Activated CD8-positive, alpha-beta memory T cell treated with anti-CD3 and anti-CD28 coated beads, Interleukin-2, amount 50 U/mL, for 1 hour (primary cell): ENCODE measurements around the gene MS4A10.

ENCODE experiments used
- DNase-seq: peaks from one replicate; pipeline ENCODE4 v3.0.0-alpha.2; 2020; ENCODE audit errors: extremely low read depth

The MS4A10 gene

DNA sequence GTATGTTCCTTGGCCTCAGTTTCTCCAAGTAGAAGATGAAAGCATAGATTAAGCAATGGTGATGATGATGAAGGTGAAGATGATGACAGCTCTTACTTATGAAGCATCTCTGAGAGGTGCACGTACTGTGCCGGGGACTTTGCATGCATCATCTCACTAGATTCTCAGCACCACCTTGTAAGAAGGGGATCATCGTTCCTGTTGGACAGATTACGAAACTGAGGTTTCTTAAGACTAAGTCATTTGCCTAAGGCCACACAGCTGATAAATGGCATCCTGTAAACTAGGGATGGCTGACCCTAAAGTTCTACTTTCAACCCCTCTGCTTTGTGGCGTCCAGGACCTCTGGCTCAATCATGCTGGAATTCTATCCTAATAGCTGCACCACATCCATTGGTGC is 19.8 kb upstream of the MS4A10 start:
- no peak for DNase-seq

- DNase-seq, result no peak
Measured at GRCh38 chr11:60766547-60766946, 18.6 kb upstream of the MS4A10 start.

DNA sequence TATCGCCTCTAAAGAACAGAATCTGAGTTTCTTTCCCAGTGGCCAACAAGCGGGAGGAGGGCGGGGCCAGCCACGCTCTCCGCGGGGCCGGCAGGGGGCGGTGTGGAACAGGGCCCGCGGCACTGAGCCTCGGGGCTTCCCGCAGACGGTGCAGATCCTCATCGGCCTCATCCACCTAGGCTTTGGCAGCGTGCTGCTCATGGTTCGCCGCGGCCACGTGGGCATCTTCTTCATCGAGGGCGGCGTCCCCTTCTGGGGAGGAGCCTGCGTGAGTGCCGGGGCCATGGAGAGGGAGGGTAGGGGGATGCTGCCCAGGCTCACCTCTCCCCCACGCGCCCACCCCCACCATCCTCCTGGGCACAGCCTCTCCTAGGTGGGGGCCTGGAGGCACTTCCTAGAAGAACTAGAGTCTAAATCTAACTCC is 17.7 kb upstream of the MS4A10 start:
- DNase-seq, result no peak

GRCh38 chr11:60768202-60768601 is 16.9 kb upstream of the MS4A10 start:
- DNase-seq, result no peak

- DNase-seq, result no peak
Measured at GRCh38 chr11:60769273-60769672, 15.9 kb upstream of the MS4A10 start.

- DNase-seq, result no peak
Measured at GRCh38 chr11:60769811-60770210, 15.3 kb upstream of the MS4A10 start.

GRCh38 chr11:60771146-60771545 is 14.0 kb upstream of the MS4A10 start:
- no peak for DNase-seq

GRCh38 chr11:60771879-60772525 is 13.1 kb upstream of the MS4A10 start:
- no peak for DNase-seq

DNA sequence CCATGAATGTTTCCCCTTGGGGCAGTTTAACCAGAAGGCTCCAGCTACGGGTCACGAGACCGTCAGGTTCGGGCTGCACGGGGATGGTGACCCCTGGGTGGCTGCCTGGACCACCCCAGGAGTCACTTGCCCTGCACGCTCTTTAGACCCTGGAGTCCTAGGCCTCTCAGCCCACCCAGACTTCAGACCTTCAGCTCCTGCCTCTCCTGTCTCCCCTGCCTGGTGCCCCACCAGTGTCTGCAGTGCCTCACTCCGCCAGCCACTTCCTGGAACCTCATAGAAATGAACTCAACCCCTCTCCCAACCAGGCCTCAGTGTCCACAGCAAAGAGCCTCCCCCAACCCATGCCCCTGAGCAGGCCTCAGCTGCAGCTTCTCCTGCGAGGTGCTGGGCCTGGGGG is 12.5 kb upstream of the MS4A10 start:
- no peak for DNase-seq

DNA sequence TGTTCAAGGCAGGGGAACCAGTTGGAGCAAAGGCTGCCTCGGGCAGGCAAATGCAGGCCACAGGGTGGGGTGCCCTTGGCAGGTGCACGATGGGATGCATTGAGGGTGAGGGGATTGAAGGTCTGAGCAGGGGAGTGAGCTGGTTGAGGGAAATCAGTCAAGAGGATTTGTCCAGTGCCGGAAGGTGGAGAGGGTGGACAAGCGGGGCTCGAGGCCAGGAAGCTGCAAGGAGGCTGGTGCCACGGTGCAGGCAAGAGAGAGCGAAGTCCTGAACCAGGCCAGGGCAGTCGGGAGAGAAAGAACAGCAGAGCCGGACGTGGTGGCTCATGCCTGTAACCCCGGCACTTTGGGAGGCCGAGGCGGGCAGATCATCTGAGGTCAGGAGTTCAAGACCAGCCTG is 10.4 kb upstream of the MS4A10 start:
- DNase-seq, result no peak

DNA sequence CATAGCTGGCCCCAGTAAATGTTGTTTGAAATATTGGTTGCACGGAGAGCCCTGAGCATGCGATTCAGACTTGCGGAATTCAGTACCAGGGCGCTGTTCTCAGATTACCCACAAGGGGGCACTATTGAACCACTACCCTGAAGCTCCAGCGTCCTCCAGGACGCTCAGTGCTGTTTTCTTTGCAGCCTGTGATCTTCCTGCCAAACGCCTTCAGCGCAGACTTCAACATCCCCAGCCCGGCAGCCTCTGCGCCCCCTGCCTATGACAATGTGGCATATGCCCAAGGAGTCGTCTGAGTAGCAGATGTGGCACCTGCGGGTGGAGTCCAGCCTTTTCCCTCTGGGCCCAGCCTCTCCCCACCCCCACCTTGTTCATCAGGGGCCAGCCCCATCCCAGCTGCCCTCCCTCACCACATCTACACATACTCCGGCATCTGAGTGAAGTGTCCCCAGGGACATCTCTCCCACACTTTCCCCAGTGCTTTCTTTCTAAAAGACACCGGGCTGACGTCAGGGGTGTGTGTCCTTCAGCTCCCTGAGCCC is 9.6 kb upstream of the MS4A10 start:
- DNase-seq, result peak; percentile 42

DNA sequence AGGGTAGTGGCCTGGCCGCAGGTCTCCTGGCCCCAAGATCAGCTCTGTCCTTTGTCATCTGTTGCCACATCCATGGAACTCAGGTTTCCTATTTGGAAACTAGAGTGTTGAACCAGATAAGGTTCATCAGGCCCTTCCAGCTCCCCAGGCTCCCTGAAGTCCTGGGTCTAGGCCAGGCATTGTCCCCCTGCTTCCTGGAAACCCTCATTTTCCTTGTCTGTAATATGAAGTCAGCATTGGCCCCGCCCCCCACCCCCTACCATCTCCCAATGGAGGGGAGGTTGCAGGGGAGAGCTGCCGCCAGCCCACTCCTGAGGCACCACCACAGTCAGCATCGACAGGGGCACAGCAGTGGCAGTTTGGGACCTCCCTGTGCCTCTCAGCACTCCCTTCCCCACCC is 9.0 kb upstream of the MS4A10 start:
- DNase-seq, result no peak

- no peak for DNase-seq
Measured at GRCh38 chr11:60777106-60777505, 8.0 kb upstream of the MS4A10 start.

- DNase-seq, result no peak
Measured at GRCh38 chr11:60777572-60777971, 7.6 kb upstream of the MS4A10 start.

DNA sequence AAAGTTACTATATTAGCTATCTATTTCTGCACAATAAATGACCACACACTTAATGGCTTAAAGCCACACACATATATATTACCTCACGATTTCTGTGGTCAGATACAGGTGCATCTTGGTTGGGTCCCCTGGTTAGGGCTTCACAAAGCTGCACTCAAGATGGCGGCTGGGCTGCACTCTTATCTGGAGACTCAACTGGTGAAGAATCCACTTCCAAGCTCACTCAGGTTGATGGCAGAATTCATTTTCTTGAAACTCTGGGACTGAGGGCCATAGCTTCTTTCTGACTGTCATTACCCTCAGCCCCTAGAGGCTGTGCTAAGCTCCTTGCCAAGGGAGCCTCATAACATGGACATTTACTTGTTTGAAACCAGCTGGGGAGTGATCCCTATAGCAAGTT is 5.1 kb upstream of the MS4A10 start:
- no peak for DNase-seq

DNA sequence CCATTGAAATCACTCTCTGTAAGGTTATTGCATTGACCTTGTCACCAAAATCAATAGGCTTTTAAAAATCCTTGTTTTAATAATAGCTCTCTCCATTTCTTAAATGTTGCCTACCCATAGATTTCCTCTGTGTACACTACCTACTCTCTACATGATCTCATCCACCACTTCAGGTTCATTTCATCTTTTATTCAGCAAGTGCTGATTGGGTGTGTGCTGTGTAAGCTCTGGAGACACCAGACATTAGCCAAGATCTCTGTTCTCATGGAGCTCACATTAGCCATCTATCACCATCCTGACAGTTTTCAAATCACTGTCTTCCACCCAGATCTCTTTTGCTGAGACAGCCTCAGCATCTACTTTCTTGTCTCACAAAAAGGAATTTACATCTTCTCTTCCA is 4.4 kb upstream of the MS4A10 start:
- no peak for DNase-seq

- DNase-seq, result no peak
Measured at GRCh38 chr11:60781286-60781980, 3.7 kb upstream of the MS4A10 start.

DNA sequence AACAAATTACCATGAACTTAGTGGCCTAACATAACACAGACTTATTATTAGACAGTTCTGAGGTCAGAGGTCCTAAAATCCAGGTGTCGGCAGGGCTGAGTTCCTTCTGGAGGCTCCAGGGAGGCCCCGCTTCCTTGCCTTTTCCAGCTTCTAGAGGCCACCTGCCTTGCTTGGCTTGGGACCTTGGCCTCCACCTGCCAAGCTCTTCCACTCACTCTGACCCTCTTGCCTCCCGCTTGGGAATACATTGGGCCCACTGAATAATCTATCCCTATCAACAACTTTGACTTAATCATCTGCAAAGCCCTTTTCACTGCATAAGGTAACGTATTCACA is 3.2 kb upstream of the MS4A10 start:
- no peak for DNase-seq

DNA sequence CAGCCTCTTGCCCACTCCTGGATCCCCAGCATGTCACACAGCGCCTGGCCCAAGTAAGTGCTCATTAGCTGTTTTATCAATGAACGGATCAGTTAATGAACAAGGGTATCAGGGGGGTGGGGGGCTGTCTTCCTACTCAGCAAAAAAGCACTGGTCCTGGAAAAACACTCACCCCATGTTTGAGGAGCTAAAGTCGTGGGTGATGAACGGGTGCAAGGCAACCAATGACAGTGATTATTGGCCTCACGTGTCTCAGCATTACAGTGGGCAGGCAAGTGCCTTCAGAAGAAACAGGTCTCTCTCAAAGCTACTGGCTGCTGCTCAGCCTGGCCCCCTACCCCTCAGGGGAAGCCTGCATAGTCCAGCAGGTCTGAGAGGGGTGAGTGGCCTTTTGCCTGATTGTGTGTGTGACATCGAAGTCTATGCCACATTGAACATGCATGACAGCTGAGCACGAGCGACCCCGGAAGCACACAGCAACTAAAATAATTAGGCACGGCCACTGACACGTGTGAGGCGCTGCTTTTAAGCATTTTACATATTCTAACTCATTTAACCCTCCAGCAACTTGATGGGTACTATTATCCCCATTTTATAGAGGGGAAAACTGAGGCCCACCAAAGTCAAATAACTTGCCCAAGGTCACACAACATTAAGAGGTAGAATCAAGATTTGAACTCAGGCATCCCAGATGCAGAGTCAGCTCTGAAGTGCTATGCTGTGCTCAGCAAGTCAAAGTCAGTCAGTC is 2.6 kb upstream of the MS4A10 start:
- DNase-seq, result no peak

DNA sequence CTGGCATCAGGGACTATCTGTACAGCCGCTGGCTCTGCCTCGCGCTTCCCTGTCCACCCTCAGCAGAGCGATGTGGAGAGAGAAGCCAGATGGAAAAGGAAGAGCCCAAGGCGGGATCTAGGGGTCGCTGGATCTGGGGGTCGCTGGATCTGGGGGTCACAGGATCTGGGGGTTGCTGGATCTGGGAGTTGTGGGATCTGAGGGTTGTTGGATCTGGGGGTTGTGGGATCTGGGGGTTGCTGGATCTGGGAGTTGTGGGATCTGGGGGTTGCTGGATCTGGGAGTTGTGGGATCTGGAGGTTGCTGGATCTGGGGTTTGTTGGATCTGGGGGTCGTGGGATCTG is 2.0 kb upstream of the MS4A10 start:
- no peak for DNase-seq

DNA sequence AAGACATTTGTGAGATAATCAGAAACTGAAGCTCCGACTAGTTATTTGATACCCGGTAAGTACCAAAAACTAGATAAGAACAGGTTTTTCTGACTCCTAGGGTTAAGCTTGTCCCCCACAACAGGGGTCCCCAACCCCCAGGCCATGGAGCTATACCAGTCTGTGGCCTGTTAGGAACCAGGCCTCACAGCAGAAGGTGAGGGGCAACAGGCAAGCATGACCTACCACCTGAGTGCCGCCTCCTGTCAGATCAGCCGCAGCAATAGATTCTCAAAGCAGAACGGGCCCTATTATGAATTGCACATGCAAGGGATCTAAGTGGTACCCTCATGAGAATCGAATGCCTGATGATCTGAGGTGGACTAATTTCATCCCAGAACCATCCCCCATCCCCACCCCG is 1.2 kb upstream of the MS4A10 start:
- no peak for DNase-seq

DNA sequence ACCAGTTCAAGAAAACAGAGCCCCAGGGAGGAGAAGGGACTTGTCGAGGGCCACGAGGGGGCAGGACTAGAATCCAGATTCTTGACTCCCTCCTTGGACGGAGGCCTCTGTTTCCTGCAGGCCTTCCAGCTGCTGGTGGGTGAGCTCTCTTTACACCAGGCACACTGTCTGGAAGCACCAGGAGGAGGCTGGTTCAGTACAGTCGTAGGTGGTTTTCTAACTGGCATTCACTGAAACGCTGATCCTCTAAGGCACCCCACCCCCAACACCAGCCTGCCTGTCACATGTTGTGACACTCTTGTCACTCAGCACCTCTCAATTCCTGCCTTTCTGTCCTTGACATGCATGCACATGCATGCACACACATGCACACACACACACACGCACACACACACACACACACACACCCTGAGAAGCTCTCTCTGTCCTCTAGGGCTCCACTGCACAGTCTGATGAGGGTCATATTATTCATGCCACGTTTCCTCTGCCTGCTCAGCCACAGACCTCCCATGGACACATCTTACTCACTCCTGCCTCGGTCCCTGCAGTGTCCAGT is 751 bp downstream of the MS4A10 start:
- DNase-seq, result no peak
